Aorta (tissue), 5 donors: Measurements from ENCODE around the gene CYB5R2. TPM values are rescaled to one million over a fixed set of nuclear protein-coding genes. Genes with fewer than 3 reads are reported as not detected.
A peak's percentile ranks its signal among the peaks of the same experiment; 100 is the strongest.
"Not testable (repeated sequence)": the region's sequence is repeated elsewhere in the genome, so short reads cannot be mapped to it uniquely, and the experiment has no call there.

ENCODE experiments used
- ATAC-seq: fragments of 200-7000 bp; cut with Tn5 transposase; one replicate; pipeline ENCODE4 v1.9.1; 2022; ENCODE audit warnings: moderate library complexity; ENCODE audit not compliant: low FRiP score
- DNase-seq, 2 donors: peaks; one replicate each; pipeline ENCODE4 v3.0.0-alpha.2; 2020
- H3K27ac ChIP-seq, 2 donors: one replicate each; pipeline ENCODE4 v1.5.1; 2013; ENCODE audit warnings: low read length in 2 of 2, mild to moderate bottlenecking in 2 of 2, moderate library complexity in 2 of 2, control low read depth in 1 of 2, inconsistent platforms in 1 of 2, low read depth in 1 of 2
- H3K27me3 ChIP-seq, 2 donors: one replicate each; pipeline ENCODE4 v1.6.1; 2013; ENCODE audit warnings: control low read depth in 1 of 2, low read length in 1 of 2, mild to moderate bottlenecking in 1 of 2, moderate library complexity in 1 of 2; ENCODE audit not compliant: insufficient read depth in 2 of 2, control insufficient read depth in 1 of 2
- H3K36me3 ChIP-seq, 2 donors: one replicate each; pipeline ENCODE4 v1.6.1; 2013; ENCODE audit warnings: control low read depth in 1 of 2, low read length in 1 of 2, mild to moderate bottlenecking in 1 of 2; ENCODE audit not compliant: insufficient read depth in 2 of 2, control insufficient read depth in 1 of 2
- H3K4me1 ChIP-seq, 2 donors: one replicate each; pipeline ENCODE4 v1.6.1; 2013; ENCODE audit warnings: low read length in 2 of 2, control low read depth in 1 of 2, mild to moderate bottlenecking in 1 of 2, moderate library complexity in 1 of 2; ENCODE audit not compliant: insufficient read depth in 2 of 2, control insufficient read depth in 1 of 2
- H3K4me3 ChIP-seq, 2 donors: one replicate each; pipeline ENCODE4 v1.5.1; 2013; ENCODE audit warnings: low read length in 2 of 2, control low read depth in 1 of 2, mild to moderate bottlenecking in 1 of 2
- H3K9me3 ChIP-seq: one replicate; pipeline ENCODE4 v1.6.1; 2013; ENCODE audit warnings: mild to moderate bottlenecking, low read length; ENCODE audit not compliant: control insufficient read depth
- WGBS, 2 donors: extraction: QIAGEN DNeasy Blood & Tissue Kit; methylation state at CpG; one replicate each; pipeline ENCODE4 v1.1.7; 2013; 5-methylcytosine and 5-hydroxymethylcytosine counted together
- intact Hi-C, 2 donors: fragments of 100-400 bp; cut with DNase I; formaldehyde crosslinking; loops; one replicate each; pipeline versions ENCODE4 v1.14.2 to v1.15.0; 2022
- polyA plus RNA-seq, 2 donors: library from polyadenylated mRNA; stranded (reverse); fragments of 200-250 nt; gene quantifications; one replicate each; pipeline ENCODE4 v1.2.3, GENCODE V29; 2013
- total RNA-seq, 2 donors: library from RNA; stranded (reverse); fragmentation: NEBNext Ultra II Directional; extraction: Animal tissue kit (Norgen Biotek cat#: 25700); gene quantifications; one replicate each; pipeline ENCODE4 v1.2.1, GENCODE V29; 2021
- donor health status: healthy with polysubstance abuse.
- donor health status: Bipolar disorder and iron deficiency.
- donor health status: DM: no; HTN: no; CAD: no.
- donor health status: DM: no; HTN: no; CAD: no.
- donor health status: DM: yes; HTN: yes; CAD: no.

CYB5R2 gene
- total and polyA plus RNA-seq, 4 donors: 8.3 to 27.6 (median 15.1) TPM

GRCh38 chr11:7665473-7666291 is 7.6 kb downstream of the CYB5R2 start:
- WGBS, 2 donors: 55 to 58% methylated on average over 20 of the region's 20 CpGs
- peak; percentile 85 to 93 for DNase-seq
- Histone ChIP-seq H3K4me3 (no peak overlapping the region), H3K9me3 (no peaks in the 10 kb centered on the region), H3K36me3 (peaks cover 0 to 1% of the 10 kb centered on the region in 2 donors), H3K27ac (no peak overlapping the region), H3K4me1 (no peaks in the 10 kb centered on the region), H3K27me3 (no peaks in the 10 kb centered on the region)
- intact Hi-C loops: loop anchor here (1.0 to 2.0 kb wide), 2 partner anchors 94 to 95 kb away; no protein-coding TSS in a partner anchor
- ATAC-seq: peak; percentile 89

GRCh38 chr11:7664867-7665266 is 8.4 kb downstream of the CYB5R2 start:
- 79 to 84% methylated on average over 6 of the region's 6 CpGs for WGBS, 2 donors
- ATAC-seq: no peak

GRCh38 chr11:7663531-7663930 is 9.8 kb downstream of the CYB5R2 start:
- DNase-seq, H3K9me3 ChIP-seq, H3K27ac ChIP-seq, intact Hi-C loops, H3K36me3 ChIP-seq, ATAC-seq, H3K4me3 ChIP-seq, H3K27me3 ChIP-seq, H3K4me1 ChIP-seq: not testable (repeated sequence)
- 73 to 86% methylated on average over 8 to 16 of the region's 16 CpGs for WGBS, 2 donors

More at GRCh38 chr11:7664867-7665266, 8.4 kb downstream of the CYB5R2 start:
- H3K4me3 ChIP-seq: no peak overlapping the region
- peaks cover 0 to 1% of the 10 kb centered on the region in 2 donors for H3K36me3 ChIP-seq
- intact Hi-C loops: loop anchor here in 1 of 2 donors (1.0 kb wide), 1 partner anchor 94 kb away; no protein-coding TSS in a partner anchor
- no peaks in the 10 kb centered on the region for H3K9me3 ChIP-seq
- H3K27ac ChIP-seq: no peak overlapping the region
- H3K4me1 ChIP-seq: no peaks in the 10 kb centered on the region
- H3K27me3 ChIP-seq: no peaks in the 10 kb centered on the region
- no peak for DNase-seq

DNA sequence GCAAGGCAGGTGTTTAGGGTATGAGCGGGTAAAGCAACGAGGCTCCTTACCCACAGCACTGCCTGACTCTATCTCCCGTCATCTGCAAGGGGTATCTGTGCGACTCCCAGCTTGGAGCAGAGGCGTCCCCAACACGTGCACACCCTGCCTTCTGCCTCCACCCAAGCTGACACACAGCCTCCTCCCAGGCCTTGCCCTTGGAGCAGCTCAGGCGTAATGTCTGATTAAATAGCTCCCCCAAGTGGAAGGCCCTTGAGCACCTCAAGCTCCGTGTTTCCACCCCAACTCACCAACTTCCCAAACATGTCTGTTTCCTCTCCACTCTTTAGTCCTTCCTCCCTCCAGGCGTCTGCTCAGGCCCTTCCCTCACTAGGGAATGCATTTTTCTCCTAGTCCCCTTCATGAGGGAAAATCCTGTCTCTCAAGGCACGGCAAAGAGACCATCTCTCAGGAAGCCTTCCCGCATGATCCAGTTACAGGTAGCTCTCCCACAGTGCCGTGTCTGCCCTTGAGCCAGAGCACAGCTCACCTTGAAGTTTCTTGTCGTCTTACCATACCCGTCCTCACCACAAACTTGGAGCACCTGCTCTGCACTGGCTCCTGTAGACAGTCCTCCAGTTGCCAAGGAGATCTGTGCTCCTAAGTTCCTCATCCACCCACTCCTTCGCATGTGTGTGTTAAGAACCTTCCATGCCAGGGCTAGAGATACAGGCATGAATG is 15.8 kb downstream of the CYB5R2 start:
- peak; percentile 88 for ATAC-seq
- Histone ChIP-seq H3K4me3 (no peak overlapping the region), H3K27ac (no peak overlapping the region), H3K27me3 (no peaks in the 10 kb centered on the region), H3K9me3 (no peaks in the 10 kb centered on the region), H3K36me3 (peaks cover 0 to 4% of the 10 kb centered on the region in 2 donors), H3K4me1 (no peaks in the 10 kb centered on the region)
- DNase-seq: peak in 1 of 2 donors; percentile 67
- intact Hi-C loops: loop anchor here in 1 of 2 donors (1.0 kb wide), 1 partner anchor 86 kb away; no protein-coding TSS in a partner anchor
- WGBS, 2 donors: 69 to 72% methylated on average over 15 of the region's 15 CpGs

GRCh38 chr11:7656704-7657103 is 16.6 kb downstream of the CYB5R2 start:
- H3K9me3 ChIP-seq: no peaks in the 10 kb centered on the region
- ATAC-seq (no peak), DNase-seq (no peak)
- no peaks in the 10 kb centered on the region for H3K27me3 ChIP-seq
- H3K36me3 ChIP-seq: peaks cover 0 to 4% of the 10 kb centered on the region in 2 donors
- H3K4me3 ChIP-seq: no peak overlapping the region
- H3K27ac ChIP-seq: no peak overlapping the region
- intact Hi-C loops: loop anchor here in 1 of 2 donors (1.0 kb wide), 1 partner anchor 85 kb away; no protein-coding TSS in a partner anchor
- H3K4me1 ChIP-seq: no peaks in the 10 kb centered on the region
- 88 to 89% methylated on average over 11 of the region's 11 CpGs for WGBS, 2 donors

DNA sequence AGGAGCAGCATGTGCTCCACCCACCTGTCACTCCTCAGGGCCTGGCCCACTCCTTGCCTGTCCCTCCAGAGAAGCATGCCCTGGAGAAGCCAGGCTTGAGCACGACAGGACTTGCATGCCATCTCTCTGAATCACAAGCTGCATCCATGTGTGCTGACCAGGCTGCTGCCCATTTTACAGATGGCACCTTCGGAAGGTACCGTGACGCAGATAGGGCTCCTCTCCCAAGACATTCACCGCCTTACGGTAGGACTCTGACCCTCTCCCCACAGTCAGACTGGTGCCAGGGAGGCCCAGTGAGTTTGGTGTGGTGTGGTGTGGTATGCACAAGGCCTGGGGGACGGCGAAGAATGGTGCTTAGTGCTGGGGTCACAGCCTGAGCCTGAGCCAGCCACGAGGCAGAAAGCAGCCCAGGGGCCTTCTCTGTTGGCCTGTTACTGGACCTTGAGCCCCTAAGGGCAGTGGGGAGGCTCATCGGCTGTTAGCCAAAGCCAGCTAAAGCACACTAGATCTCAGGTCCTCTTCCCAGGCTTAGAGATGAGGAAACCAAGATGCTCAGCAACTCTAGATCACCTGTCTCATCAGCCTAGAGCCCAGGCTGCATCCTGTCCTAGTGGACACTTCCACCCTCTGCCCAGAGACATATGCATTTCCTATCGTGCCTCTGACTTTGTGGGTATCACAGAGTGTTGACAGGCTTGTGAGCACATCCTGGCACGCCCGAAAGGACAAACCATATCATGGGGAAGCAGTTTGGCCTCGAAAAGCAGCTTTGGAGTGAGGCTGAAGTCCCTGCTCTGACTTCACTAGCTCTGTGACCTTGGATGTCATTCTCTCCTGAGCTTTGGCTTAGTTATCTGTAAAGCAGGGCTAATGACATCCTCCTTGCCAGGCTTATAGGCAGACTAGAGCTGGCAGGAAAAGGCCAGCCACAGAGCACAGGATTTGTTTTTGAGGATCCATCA is 17.8 kb downstream of the CYB5R2 start:
- DNase-seq: no peak
- H3K9me3 ChIP-seq: no peaks in the 10 kb centered on the region
- peaks cover 0 to 11% of the 10 kb centered on the region in 2 donors for H3K36me3 ChIP-seq
- H3K27ac ChIP-seq: no peak overlapping the region
- no peak overlapping the region for H3K4me3 ChIP-seq
- ATAC-seq: no peak
- 81 to 84% methylated on average over 14 of the region's 14 CpGs for WGBS, 2 donors
- no peaks in the 10 kb centered on the region for H3K27me3 ChIP-seq
- intact Hi-C loops: no loop called here
- no peaks in the 10 kb centered on the region for H3K4me1 ChIP-seq

- intact Hi-C loops: no loop called here
- DNase-seq (no peak), ATAC-seq (no peak)
- H3K27me3 ChIP-seq: no peaks in the 10 kb centered on the region
- peaks cover 0 to 16% of the 10 kb centered on the region in 2 donors for H3K36me3 ChIP-seq
- WGBS, 2 donors: 48 to 73% methylated on average over 4 of the region's 4 CpGs
- no peaks in the 10 kb centered on the region for H3K4me1 ChIP-seq
- no peaks in the 10 kb centered on the region for H3K9me3 ChIP-seq
- H3K4me3 ChIP-seq: no peak overlapping the region
- H3K27ac ChIP-seq: no peak overlapping the region
Measured at GRCh38 chr11:7654195-7654705, 19.1 kb downstream of the CYB5R2 start.

- no peak for ATAC-seq
- no peak for DNase-seq
- WGBS, 2 donors: 84 to 86% methylated on average over 9 of the region's 9 CpGs
- Histone ChIP-seq H3K4me1 (no peaks in the 10 kb centered on the region), H3K27me3 (no peaks in the 10 kb centered on the region), H3K4me3 (no peak overlapping the region), H3K36me3 (peaks cover 0 to 21% of the 10 kb centered on the region in 2 donors), H3K27ac (no peak overlapping the region), H3K9me3 (no peaks in the 10 kb centered on the region)
- intact Hi-C loops: no loop called here
Measured at GRCh38 chr11:7651700-7652099, 21.6 kb downstream of the CYB5R2 start.
